Subcutaneous adipose tissue (tissue), 4 donors: ENCODE results near the gene PCGF3. TPM values are rescaled to one million over a fixed set of nuclear protein-coding genes. Genes with fewer than 3 reads are reported as not detected.

ENCODE experiments used
- CTCF ChIP-seq: fragments of 450-650 bp; IDR thresholded peaks from one replicate; pipeline ENCODE4 v1.5.1; 2016; ENCODE audit warnings: low read depth, mild to moderate bottlenecking, control low read depth, antibody characterized with exemption, moderate library complexity
- total RNA-seq, 4 donors: library from RNA; depleted of rRNA; stranded (reverse); fragments of >200 nt; gene quantifications; one replicate each; pipeline ENCODE4 v1.1.0, GENCODE V29; 2016

Gene PCGF3
- total RNA-seq, 4 donors from 2014 or later: 36.7 to 72.2 (median 55.0) TPM

DNA sequence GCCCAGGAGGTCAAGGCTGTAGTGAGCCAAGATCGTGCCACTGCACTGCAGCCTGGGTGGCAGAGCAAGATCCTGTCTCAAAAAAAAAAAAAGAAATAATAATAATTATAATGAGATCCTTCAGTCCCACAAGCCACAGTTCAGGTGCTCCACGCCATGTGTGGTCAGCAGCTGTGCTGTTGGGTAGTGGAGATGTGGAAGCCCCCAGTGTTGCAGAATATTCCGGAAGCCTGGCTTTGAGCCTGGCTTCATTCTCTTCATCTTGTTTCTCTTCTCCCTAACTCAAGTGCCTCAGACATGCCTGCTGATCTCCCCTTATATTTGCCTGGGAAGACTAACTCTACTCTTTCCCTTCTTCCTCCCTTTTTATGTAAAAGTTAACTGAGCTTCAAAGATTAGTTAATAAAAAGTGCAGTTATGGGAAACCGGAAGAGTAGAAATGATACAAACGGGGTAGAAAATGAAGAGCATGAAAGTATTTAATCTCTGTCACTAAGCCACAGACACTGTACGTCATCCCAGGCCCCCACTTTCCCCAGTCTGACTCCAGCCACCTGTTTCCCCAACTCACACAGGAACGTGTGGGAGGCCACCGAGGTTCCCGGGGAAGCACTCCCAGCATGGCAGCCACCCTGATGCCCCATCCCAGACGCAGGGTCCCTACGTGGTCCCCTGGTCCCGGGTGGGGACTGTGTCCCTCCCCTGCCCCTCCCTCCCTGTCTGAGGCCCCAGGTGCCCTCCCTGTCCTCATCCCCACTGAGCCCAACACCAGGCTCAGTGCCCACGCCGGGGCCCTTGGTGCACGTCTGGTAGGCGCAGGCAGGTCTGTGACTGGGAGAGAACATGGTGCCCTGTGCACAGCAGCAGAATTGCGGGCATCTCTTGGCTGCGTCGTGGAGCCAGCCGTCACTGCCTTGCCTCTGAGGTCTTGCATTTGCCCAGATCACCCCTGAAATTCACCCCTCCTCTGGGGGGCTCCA lies 24.0 kb downstream of the PCGF3 start:
- TF ChIP-seq CTCF: no peak

DNA sequence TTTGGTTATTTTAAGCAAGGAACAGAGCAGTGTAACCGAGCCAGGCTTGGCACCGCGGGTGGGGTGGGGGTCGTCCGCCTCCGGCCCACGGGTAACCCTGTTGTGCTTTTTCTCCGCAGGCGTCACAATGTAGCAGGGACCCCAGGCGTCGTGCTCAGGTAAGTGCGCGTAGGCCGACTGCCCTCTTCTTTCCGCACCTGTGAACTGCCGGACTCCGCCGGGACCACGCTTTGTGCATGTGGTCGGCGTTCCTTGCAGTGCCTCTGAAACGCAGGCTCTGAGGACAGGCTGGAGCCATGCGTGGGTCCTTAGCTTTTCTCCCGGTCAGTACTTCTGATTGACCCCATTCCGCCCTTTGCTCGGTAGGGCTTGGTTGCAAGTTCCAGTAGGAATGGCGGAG lies 24.9 kb downstream of the PCGF3 start:
- no peak for TF ChIP-seq CTCF

GRCh38 chr4:732486-732885 lies 26.9 kb downstream of the PCGF3 start:
- no peak for TF ChIP-seq CTCF

DNA sequence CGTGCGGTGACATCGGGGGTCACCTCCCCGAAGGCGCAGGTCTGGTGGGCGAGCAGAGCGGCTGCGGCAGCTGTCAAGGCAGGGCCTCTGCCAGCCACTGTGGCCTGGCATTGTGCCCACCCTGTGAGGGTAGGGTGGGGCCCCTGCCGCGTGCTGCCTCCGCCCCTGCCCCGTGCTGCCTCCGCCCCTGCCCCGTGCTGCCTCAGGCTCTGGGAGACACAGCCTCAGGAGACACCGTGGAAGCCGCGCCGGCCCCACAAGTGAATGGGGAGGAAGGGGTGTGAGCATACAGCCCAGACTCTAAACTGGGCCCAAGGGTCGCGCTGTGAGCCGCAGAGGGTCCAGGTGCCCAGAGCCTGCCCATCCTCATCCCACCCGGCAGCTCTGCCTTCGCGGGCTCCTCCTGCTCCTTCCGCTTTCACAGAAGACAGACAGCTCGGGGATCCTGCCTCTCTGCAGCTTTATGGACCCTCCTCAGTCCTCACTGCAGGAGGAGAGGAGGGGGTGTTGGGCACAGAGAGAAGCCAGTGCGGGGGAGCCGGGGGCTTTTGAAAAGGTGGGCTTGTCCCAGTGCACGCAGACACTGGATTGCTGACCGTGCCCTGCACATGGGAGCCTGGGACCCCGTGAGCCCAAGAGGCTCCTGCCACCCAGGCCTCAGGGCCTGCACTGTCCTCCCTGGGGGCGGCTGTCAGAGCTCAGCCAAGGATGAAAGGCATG lies 27.4 kb downstream of the PCGF3 start:
- no peak for TF ChIP-seq CTCF

GRCh38 chr4:733631-733980 lies 28.0 kb downstream of the PCGF3 start:
- no peak for TF ChIP-seq CTCF

DNA sequence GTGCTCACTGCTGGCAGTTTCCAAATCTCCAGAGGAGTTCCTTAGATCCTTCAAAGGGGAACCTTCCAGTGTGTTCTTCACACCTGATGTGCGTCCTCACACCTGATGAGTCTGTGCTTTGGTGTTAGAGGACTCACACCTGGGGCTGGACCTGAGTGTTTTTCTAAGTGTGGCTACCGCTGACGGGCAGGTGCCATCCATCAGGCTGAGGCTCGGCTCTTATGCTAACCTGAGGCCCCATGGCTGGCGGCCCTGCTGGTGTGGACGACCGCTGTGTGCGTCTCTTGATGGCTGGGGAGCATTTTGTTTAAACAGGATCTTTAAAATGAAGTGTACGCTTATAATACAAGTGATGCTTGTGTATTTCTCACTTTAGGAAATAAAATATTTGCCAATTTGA lies 28.4 kb downstream of the PCGF3 start:
- no peak for TF ChIP-seq CTCF

DNA sequence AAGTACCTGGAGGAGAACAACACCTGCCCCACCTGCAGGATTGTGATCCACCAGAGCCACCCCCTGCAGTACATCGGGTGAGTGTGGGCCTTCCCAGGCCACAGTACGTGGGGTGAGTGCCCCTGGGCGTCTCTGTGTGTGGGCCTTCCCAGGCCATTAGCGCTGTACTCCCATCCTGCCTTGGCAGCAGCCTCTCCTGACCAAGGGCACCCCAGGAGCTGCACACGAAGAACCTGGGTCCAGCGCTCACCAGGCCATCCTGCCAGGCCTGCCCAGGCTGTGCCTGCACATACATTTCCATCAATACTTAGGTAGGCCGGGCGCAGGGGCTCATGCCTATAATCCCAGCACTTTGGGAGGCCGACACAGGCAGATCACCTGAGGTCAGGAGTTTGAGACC lies 29.3 kb downstream of the PCGF3 start:
- no peak for TF ChIP-seq CTCF
